ENCODE measurements around the gene RASGEF1C. TPM values are rescaled to one million over a fixed set of nuclear protein-coding genes. Genes with fewer than 3 reads are reported as not detected.

Gene RASGEF1C
- total and polyA plus RNA-seq, 4 donors: 0.09 to 0.10 TPM; not detected in 2

DNA sequence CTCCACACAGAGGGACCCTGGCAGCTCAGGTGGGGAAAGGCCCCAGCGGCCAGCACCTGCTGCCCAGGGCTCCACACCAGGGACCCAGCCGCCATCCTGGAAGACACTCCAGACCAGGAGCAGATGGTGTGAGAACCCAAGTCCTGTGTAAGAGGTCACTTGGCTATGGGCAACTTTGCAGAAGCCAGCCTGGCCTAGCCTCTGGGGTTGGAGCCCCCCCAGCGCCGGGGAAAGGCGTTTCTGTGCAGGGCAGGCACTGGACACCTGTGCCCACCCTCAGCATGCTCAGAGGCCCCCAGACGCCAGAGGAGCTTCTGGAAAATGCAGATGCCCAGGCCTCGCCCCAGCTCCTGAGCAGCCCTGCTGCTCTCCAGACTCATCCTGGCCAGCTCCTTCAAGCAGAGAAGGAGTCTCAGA, 34.0 kb downstream of the RASGEF1C start:
- DNase-seq (ENCODE audit: low spot score): no peak
- TF ChIP-seq JUND (IDR thresholded peaks at IDR 0.05): no peak
- no peak for TF ChIP-seq GABPA (IDR thresholded peaks at IDR 0.05 in 1 of 2, conservative IDR thresholded peaks at IDR 0.05 in 1 of 2)
- no peak for TF ChIP-seq HNF4G (IDR thresholded peaks at IDR 0.05)
- no peak for TF ChIP-seq MAX (IDR thresholded peaks at IDR 0.05)
- no peak for TF ChIP-seq ATF3 (IDR thresholded peaks at IDR 0.05)
- no peak for TF ChIP-seq REST (IDR thresholded peaks at IDR 0.05)
- no peak for TF ChIP-seq FOXA1 (IDR thresholded peaks at IDR 0.05)
- no peak for TF ChIP-seq SP1 (IDR thresholded peaks at IDR 0.05)
- H3K27ac ChIP-seq (ENCODE audit: low read depth in 1 of 2, low read length in 2 of 2): no peak overlapping the region
- H3K36me3 ChIP-seq (ENCODE audit: control insufficient read depth in 4 of 4, insufficient read depth in 3 of 4, low read depth in 1 of 4, low read length in 3 of 4): no peaks in the 10 kb centered on the region
- no peak overlapping the region for H3K4me3 ChIP-seq (ENCODE audit: low read depth in 1 of 3, low read length in 3 of 3)
- no peaks in the 10 kb centered on the region for H3K9me3 ChIP-seq (ENCODE audit: control insufficient read depth in 4 of 4, low read length in 3 of 4)
- peaks cover 0 to 3% (median 1%) of the 10 kb centered on the region in 4 donors for H3K4me1 ChIP-seq (ENCODE audit: control insufficient read depth in 4 of 4, insufficient read depth in 4 of 4, low read length in 3 of 4)
- no peak overlapping the region for H3K9ac ChIP-seq (ENCODE audit: low read depth in 1 of 2, low read length in 2 of 2)
- no peaks in the 10 kb centered on the region for H3K27me3 ChIP-seq (ENCODE audit: control insufficient read depth in 4 of 4, insufficient read depth in 4 of 4, low read length in 3 of 4)
- 88% methylated on average over 7 of the region's 7 CpGs for WGBS

- Histone ChIP-seq H3K9ac (ENCODE audit: low read depth in 1 of 2, low read length in 2 of 2) (no peak overlapping the region), H3K27ac (ENCODE audit: low read depth in 1 of 2, low read length in 2 of 2) (no peak overlapping the region), H3K4me1 (ENCODE audit: control insufficient read depth in 4 of 4, insufficient read depth in 4 of 4, low read length in 3 of 4) (peaks cover 0 to 3% (median 1%) of the 10 kb centered on the region in 4 donors), H3K4me3 (ENCODE audit: low read depth in 1 of 3, low read length in 3 of 3) (no peak overlapping the region), H3K27me3 (ENCODE audit: control insufficient read depth in 4 of 4, insufficient read depth in 4 of 4, low read length in 3 of 4) (no peaks in the 10 kb centered on the region), H3K36me3 (ENCODE audit: control insufficient read depth in 4 of 4, insufficient read depth in 3 of 4, low read depth in 1 of 4, low read length in 3 of 4) (no peaks in the 10 kb centered on the region), H3K9me3 (ENCODE audit: control insufficient read depth in 4 of 4, low read length in 3 of 4) (no peaks in the 10 kb centered on the region)
- TF ChIP-seq FOXA2 (IDR thresholded peaks at IDR 0.05) (no peak), YY1 (IDR thresholded peaks at IDR 0.05) (no peak), TAF1 (conservative IDR thresholded peaks at IDR 0.05) (no peak), CTCF (IDR thresholded peaks at IDR 0.05; ENCODE audit: low read depth, low read length, missing input control) (no peak), MAX (IDR thresholded peaks at IDR 0.05) (no peak), HNF4G (IDR thresholded peaks at IDR 0.05) (no peak), ATF3 (IDR thresholded peaks at IDR 0.05) (no peak), RXRA (IDR thresholded peaks at IDR 0.05) (no peak)
- no peak for DNase-seq (ENCODE audit: low spot score)
- WGBS: 88% methylated on average over 12 of the region's 12 CpGs
Observed at GRCh38 chr5:180174587-180174972, 34.4 kb downstream of the RASGEF1C start.

All from liver (tissue), 9 donors.